ENCODE measurements around the gene MIGA1. TPM values are rescaled to one million over a fixed set of nuclear protein-coding genes. Genes with fewer than 3 reads are reported as not detected.
A peak's percentile ranks its signal among the peaks of the same experiment; 100 is the strongest.
"Not testable (repeated sequence)": the region's sequence is repeated elsewhere in the genome, so short reads cannot be mapped to it uniquely, and the experiment has no call there.

Gene MIGA1
- total and polyA plus RNA-seq, 2 donors = 3.9 to 9.2 TPM

GRCh38 chr1:77817368-77818209 lies 38.1 kb downstream of the MIGA1 start:
- Histone ChIP-seq H3K36me3 (ENCODE audit: control insufficient read depth in 2 of 2, insufficient read depth in 2 of 2, low read length in 1 of 2) (peaks cover 29 to 41% of the 10 kb centered on the region in 2 donors), H3K27ac (ENCODE audit: low read depth in 1 of 2, low read length in 1 of 2) (no peak overlapping the region), H3K4me1 (ENCODE audit: control insufficient read depth in 2 of 2, insufficient read depth in 2 of 2, low read length in 2 of 2) (no peaks in the 10 kb centered on the region), H3K4me3 (ENCODE audit: low read length in 2 of 2) (no peak overlapping the region), H3K9me3 (ENCODE audit: control insufficient read depth in 2 of 2, insufficient read depth in 1 of 2, low read length in 1 of 2) (no peaks in the 10 kb centered on the region), H3K27me3 (ENCODE audit: control insufficient read depth in 2 of 2, insufficient read depth in 1 of 2, low read length in 1 of 2) (no peaks in the 10 kb centered on the region)
- 96% methylated on average over 7 of the region's 7 CpGs for WGBS
- no peak for DNase-seq (ENCODE audit: low read depth in 6 of 9, low spot score in 9 of 9)

GRCh38 chr1:77820121-77820520 lies 40.7 kb downstream of the MIGA1 start:
- H3K4me1 ChIP-seq (ENCODE audit: control insufficient read depth in 2 of 2, insufficient read depth in 2 of 2, low read length in 2 of 2) = no peaks in the 10 kb centered on the region
- H3K36me3 ChIP-seq (ENCODE audit: control insufficient read depth in 2 of 2, insufficient read depth in 2 of 2, low read length in 1 of 2) = peaks cover 19 to 33% of the 10 kb centered on the region in 2 donors

GRCh38 chr1:77824079-77824478 lies 44.6 kb downstream of the MIGA1 start:
- Histone ChIP-seq H3K9me3 (ENCODE audit: control insufficient read depth in 2 of 2, insufficient read depth in 1 of 2, low read length in 1 of 2) (no peaks in the 10 kb centered on the region), H3K27ac (ENCODE audit: low read depth in 1 of 2, low read length in 1 of 2) (no peak overlapping the region), H3K27me3 (ENCODE audit: control insufficient read depth in 2 of 2, insufficient read depth in 1 of 2, low read length in 1 of 2) (no peaks in the 10 kb centered on the region), H3K4me1 (ENCODE audit: control insufficient read depth in 2 of 2, insufficient read depth in 2 of 2, low read length in 2 of 2) (no peaks in the 10 kb centered on the region), H3K4me3 (ENCODE audit: low read length in 2 of 2) (no peak overlapping the region), H3K36me3 (ENCODE audit: control insufficient read depth in 2 of 2, insufficient read depth in 2 of 2, low read length in 1 of 2) (peaks cover 10 to 15% of the 10 kb centered on the region in 2 donors)
- DNase-seq (ENCODE audit: low read depth in 6 of 9, low spot score in 9 of 9) = no peak
- 96% methylated on average over 2 of the region's 2 CpGs for WGBS

More at GRCh38 chr1:77820121-77820520, 40.7 kb downstream of the MIGA1 start:
- Histone ChIP-seq H3K27ac (ENCODE audit: low read depth in 1 of 2, low read length in 1 of 2) (no peak overlapping the region), H3K4me3 (ENCODE audit: low read length in 2 of 2) (no peak overlapping the region), H3K27me3 (ENCODE audit: control insufficient read depth in 2 of 2, insufficient read depth in 1 of 2, low read length in 1 of 2) (no peaks in the 10 kb centered on the region), H3K9me3 (ENCODE audit: control insufficient read depth in 2 of 2, insufficient read depth in 1 of 2, low read length in 1 of 2) (no peaks in the 10 kb centered on the region)
- DNase-seq (ENCODE audit: low read depth in 6 of 9, low spot score in 9 of 9) = no peak
- 99% methylated on average over 1 of the region's 1 CpG for WGBS

- DNase-seq (ENCODE audit: low read depth in 6 of 9, low spot score in 9 of 9) = no peak
- H3K4me3 ChIP-seq (ENCODE audit: low read length in 2 of 2) = no peak overlapping the region
- WGBS = 100% methylated on average over 1 of the region's 1 CpG
- H3K27ac ChIP-seq (ENCODE audit: low read depth in 1 of 2, low read length in 1 of 2) = no peak overlapping the region
- H3K9me3 ChIP-seq (ENCODE audit: control insufficient read depth in 2 of 2, insufficient read depth in 1 of 2, low read length in 1 of 2) = no peaks in the 10 kb centered on the region
- no peaks in the 10 kb centered on the region for H3K4me1 ChIP-seq (ENCODE audit: control insufficient read depth in 2 of 2, insufficient read depth in 2 of 2, low read length in 2 of 2)
- peaks cover 6 to 15% of the 10 kb centered on the region in 2 donors for H3K36me3 ChIP-seq (ENCODE audit: control insufficient read depth in 2 of 2, insufficient read depth in 2 of 2, low read length in 1 of 2)
- no peaks in the 10 kb centered on the region for H3K27me3 ChIP-seq (ENCODE audit: control insufficient read depth in 2 of 2, insufficient read depth in 1 of 2, low read length in 1 of 2)
Measured at GRCh38 chr1:77824694-77825093, 45.2 kb downstream of the MIGA1 start.

- 76% methylated on average over 10 of the region's 10 CpGs for WGBS
- Histone ChIP-seq H3K27me3 (ENCODE audit: control insufficient read depth in 2 of 2, insufficient read depth in 1 of 2, low read length in 1 of 2) (no peaks in the 10 kb centered on the region), H3K27ac (ENCODE audit: low read depth in 1 of 2, low read length in 1 of 2) (no peak overlapping the region), H3K36me3 (ENCODE audit: control insufficient read depth in 2 of 2, insufficient read depth in 2 of 2, low read length in 1 of 2) (peaks cover 5 to 11% of the 10 kb centered on the region in 2 donors), H3K9me3 (ENCODE audit: control insufficient read depth in 2 of 2, insufficient read depth in 1 of 2, low read length in 1 of 2) (no peaks in the 10 kb centered on the region), H3K4me3 (ENCODE audit: low read length in 2 of 2) (no peak overlapping the region), H3K4me1 (ENCODE audit: control insufficient read depth in 2 of 2, insufficient read depth in 2 of 2, low read length in 2 of 2) (no peaks in the 10 kb centered on the region)
- DNase-seq (ENCODE audit: low read depth in 6 of 9, low spot score in 9 of 9) = peak in 8 of 9 donors; percentile 8 to 61 (median 22)
Measured at GRCh38 chr1:77825131-77825709, 45.8 kb downstream of the MIGA1 start.

GRCh38 chr1:77826851-77827250 lies 47.4 kb downstream of the MIGA1 start:
- H3K27ac ChIP-seq (ENCODE audit: low read depth in 1 of 2, low read length in 1 of 2); H3K4me1 ChIP-seq (ENCODE audit: control insufficient read depth in 2 of 2, insufficient read depth in 2 of 2, low read length in 2 of 2); DNase-seq (ENCODE audit: low read depth in 6 of 9, low spot score in 9 of 9); H3K4me3 ChIP-seq (ENCODE audit: low read length in 2 of 2); H3K9me3 ChIP-seq (ENCODE audit: control insufficient read depth in 2 of 2, insufficient read depth in 1 of 2, low read length in 1 of 2); H3K27me3 ChIP-seq (ENCODE audit: control insufficient read depth in 2 of 2, insufficient read depth in 1 of 2, low read length in 1 of 2): not testable (repeated sequence)
- 98% methylated on average over 8 of the region's 8 CpGs for WGBS
- peaks cover 10 to 11% of the 10 kb centered on the region in 2 donors for H3K36me3 ChIP-seq (ENCODE audit: control insufficient read depth in 2 of 2, insufficient read depth in 2 of 2, low read length in 1 of 2)

- no peaks in the 10 kb centered on the region for H3K4me1 ChIP-seq (ENCODE audit: control insufficient read depth in 2 of 2, insufficient read depth in 2 of 2, low read length in 2 of 2)
- WGBS = 97% methylated on average over 1 of the region's 1 CpG
- DNase-seq (ENCODE audit: low read depth in 6 of 9, low spot score in 9 of 9) = no peak
- peaks cover 10 to 11% of the 10 kb centered on the region in 2 donors for H3K36me3 ChIP-seq (ENCODE audit: control insufficient read depth in 2 of 2, insufficient read depth in 2 of 2, low read length in 1 of 2)
- H3K27ac ChIP-seq (ENCODE audit: low read depth in 1 of 2, low read length in 1 of 2) = no peak overlapping the region
- no peak overlapping the region for H3K4me3 ChIP-seq (ENCODE audit: low read length in 2 of 2)
- H3K9me3 ChIP-seq (ENCODE audit: control insufficient read depth in 2 of 2, insufficient read depth in 1 of 2, low read length in 1 of 2) = no peaks in the 10 kb centered on the region
- H3K27me3 ChIP-seq (ENCODE audit: control insufficient read depth in 2 of 2, insufficient read depth in 1 of 2, low read length in 1 of 2) = no peaks in the 10 kb centered on the region
Measured at GRCh38 chr1:77828098-77828497, 48.6 kb downstream of the MIGA1 start.

- no peak overlapping the region for H3K27ac ChIP-seq (ENCODE audit: low read depth in 1 of 2, low read length in 1 of 2)
- H3K9me3 ChIP-seq (ENCODE audit: control insufficient read depth in 2 of 2, insufficient read depth in 1 of 2, low read length in 1 of 2) = no peaks in the 10 kb centered on the region
- H3K4me1 ChIP-seq (ENCODE audit: control insufficient read depth in 2 of 2, insufficient read depth in 2 of 2, low read length in 2 of 2) = no peaks in the 10 kb centered on the region
- DNase-seq (ENCODE audit: low read depth in 6 of 9, low spot score in 9 of 9) = no peak
- H3K4me3 ChIP-seq (ENCODE audit: low read length in 2 of 2) = no peak overlapping the region
- WGBS = 100% methylated on average over 1 of the region's 1 CpG
- H3K27me3 ChIP-seq (ENCODE audit: control insufficient read depth in 2 of 2, insufficient read depth in 1 of 2, low read length in 1 of 2) = no peaks in the 10 kb centered on the region
- H3K36me3 ChIP-seq (ENCODE audit: control insufficient read depth in 2 of 2, insufficient read depth in 2 of 2, low read length in 1 of 2) = peaks cover 10 to 11% of the 10 kb centered on the region in 2 donors
Measured at GRCh38 chr1:77829851-77830250, 50.4 kb downstream of the MIGA1 start.

- H3K27ac ChIP-seq (ENCODE audit: low read depth in 1 of 2, low read length in 1 of 2) = no peak overlapping the region
- DNase-seq (ENCODE audit: low read depth in 6 of 9, low spot score in 9 of 9) = no peak
- no peaks in the 10 kb centered on the region for H3K4me1 ChIP-seq (ENCODE audit: control insufficient read depth in 2 of 2, insufficient read depth in 2 of 2, low read length in 2 of 2)
- 95% methylated on average over 3 of the region's 3 CpGs for WGBS
- H3K36me3 ChIP-seq (ENCODE audit: control insufficient read depth in 2 of 2, insufficient read depth in 2 of 2, low read length in 1 of 2) = peaks cover 10 to 11% of the 10 kb centered on the region in 2 donors
- no peak overlapping the region for H3K4me3 ChIP-seq (ENCODE audit: low read length in 2 of 2)
- no peaks in the 10 kb centered on the region for H3K9me3 ChIP-seq (ENCODE audit: control insufficient read depth in 2 of 2, insufficient read depth in 1 of 2, low read length in 1 of 2)
- H3K27me3 ChIP-seq (ENCODE audit: control insufficient read depth in 2 of 2, insufficient read depth in 1 of 2, low read length in 1 of 2) = no peaks in the 10 kb centered on the region
Measured at GRCh38 chr1:77830946-77831345, 51.5 kb downstream of the MIGA1 start.
